NCI-H524 (cell line): ENCODE results near the gene KCNH1.

Experiments
- DNase-seq, 2 experiments: peaks; one replicate each; lab custom pipeline; 2025; lab: John Stamatoyannopoulos, UW

The KCNH1 gene

GRCh38 chr1:210797422-210797821 lies 336.5 kb downstream of the KCNH1 start:
- DNase-seq, result no peak

DNA sequence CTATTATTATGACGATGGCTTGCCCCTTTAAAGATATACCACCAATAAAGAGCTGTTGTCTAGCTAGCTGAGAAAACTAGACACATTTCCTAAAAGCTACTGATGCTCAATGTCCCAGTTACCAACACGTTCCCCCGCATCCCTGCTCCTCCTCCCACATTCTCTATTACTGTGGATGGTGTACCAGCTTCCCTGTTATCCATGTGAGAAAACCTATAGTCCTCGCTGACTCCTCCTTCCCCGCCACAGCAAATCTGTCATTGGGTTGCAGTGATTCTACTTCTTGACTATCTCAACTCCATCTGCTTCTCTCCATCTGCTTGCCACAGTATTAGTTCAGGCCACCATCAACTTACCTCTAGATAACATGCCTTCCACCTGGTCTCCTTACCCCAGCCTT lies 337.5 kb downstream of the KCNH1 start:
- DNase-seq, result peak; percentile 5 to 54

DNA sequence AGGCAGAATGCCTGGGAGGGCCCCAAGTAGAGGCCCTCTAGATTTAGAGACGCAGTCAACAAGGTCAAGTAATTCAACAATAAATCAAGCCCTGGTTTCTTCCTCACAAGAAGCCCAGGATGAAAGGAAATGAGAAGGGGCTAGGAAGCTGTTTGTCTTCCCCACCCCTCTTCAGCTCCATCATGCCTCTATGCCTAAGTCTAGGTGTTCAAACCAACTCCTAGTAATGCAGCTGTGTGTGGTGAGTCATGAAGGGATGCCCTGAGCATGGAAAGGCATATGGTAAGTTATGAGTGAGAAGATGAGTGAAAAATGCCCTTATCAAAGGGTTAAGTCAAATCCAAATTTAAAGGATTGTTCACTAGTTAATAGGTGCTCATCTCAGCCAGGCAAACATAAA lies 339.5 kb downstream of the KCNH1 start:
- no peak for DNase-seq

DNA sequence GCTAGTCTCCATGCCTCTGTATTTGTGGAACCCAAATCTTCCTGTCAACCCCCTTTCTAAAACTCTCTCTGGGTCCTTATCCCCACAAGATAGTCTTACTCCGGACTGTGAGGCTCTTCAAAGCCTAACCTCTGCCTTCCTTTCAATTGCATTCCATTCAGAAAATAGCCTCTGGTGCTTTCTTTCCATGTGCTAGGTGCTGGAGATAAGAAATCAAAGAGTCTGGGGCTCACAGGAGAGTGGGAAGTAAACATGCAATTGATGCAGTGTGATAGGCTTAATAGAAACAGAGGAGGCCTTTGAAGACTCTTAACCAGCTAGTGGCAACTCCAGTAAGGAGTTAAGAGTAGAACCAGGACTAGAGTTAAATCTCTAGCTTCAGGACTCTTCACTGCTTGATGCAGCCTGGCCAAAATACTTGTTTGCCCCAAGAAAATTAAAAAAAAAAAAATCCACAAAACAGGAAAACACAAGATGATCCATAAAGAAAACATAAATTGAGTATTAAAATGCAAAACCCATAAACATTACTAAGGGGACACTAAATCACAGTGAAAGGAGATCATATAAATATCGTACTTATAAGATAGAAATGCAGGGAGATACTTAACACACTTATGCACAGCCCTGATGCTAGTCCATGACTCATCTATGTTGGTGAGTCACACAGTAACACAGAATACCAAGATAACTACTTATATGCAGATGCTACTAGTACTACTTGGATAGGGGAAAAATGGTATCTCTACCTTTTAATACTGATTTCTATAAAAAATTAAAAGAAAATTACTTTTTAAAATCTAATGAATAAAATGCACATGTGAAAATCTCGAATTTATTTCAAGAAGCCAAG lies 341.5 kb downstream of the KCNH1 start:
- no peak for DNase-seq

DNA sequence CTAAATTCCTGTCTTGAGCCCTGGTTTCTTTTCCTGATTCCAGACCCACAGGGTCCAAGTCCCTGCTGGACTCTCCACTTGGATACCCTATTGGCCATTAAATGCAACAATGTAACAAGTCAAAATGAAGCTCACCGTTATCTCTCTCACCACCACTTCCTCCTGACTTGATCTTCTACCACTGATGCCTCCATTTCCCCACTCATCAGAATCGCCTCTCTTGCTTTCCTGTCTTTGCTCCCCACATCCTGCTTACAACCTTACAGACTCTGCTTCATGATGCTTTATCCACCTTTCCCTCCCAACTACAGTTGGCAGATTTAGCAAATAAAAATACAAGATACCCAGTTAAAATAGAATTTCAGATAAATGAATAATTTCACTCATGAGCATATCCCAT lies 343.8 kb downstream of the KCNH1 start:
- DNase-seq, result no peak

- DNase-seq, result no peak
Observed at GRCh38 chr1:210787800-210788199, 346.1 kb downstream of the KCNH1 start.

GRCh38 chr1:210786546-210786945 lies 347.4 kb downstream of the KCNH1 start:
- no peak for DNase-seq

- DNase-seq, result no peak
Observed at GRCh38 chr1:210783925-210784324, 350.0 kb downstream of the KCNH1 start.

- DNase-seq, result no peak
Observed at GRCh38 chr1:210781652-210782051, 352.3 kb downstream of the KCNH1 start.

- DNase-seq, result no peak
Observed at GRCh38 chr1:210779269-210779668, 354.7 kb downstream of the KCNH1 start.

DNA sequence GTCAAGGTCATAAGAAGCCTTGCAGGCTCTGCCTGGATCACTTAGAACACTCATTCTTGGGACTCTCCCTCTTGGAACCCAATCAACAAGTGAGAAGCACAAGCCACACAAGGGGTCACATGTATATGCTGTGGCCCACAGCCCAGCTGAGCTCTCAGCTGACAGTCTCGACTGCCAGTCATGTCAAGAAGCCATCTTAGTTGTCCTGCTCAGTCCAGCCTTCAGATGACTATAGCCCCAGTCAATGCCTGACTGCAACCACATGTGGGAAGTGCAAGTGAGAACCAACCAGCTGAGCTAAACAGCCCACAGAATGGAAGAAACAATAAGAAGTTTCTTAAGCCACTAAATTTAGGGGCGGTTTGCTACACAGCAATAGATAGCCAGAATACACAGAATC lies 356.0 kb downstream of the KCNH1 start:
- DNase-seq, result no peak

GRCh38 chr1:210776712-210777111 lies 357.2 kb downstream of the KCNH1 start:
- DNase-seq, result no peak

GRCh38 chr1:210775289-210775688 lies 358.7 kb downstream of the KCNH1 start:
- DNase-seq, result no peak

DNA sequence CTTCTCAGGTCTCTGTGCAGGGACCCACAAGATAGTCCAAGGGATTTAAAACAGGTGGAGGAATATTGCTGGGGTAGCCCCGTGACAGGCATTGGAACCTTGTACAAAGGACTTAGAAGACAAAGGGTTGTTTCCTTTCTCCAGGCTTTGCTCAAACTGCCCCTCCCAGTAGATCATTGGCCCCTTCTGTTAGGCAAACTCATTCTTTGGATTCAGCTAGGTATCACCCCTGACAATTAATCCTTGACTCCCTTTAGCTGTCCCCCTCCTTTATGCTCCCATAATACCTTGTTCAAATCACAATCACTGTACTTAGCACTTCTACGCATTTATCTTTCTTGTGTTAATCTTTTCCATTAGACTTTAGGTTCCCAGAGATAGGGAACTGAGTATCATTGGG lies 360.5 kb downstream of the KCNH1 start:
- no peak for DNase-seq

- no peak for DNase-seq
Observed at GRCh38 chr1:210771131-210771530, 362.8 kb downstream of the KCNH1 start.

DNA sequence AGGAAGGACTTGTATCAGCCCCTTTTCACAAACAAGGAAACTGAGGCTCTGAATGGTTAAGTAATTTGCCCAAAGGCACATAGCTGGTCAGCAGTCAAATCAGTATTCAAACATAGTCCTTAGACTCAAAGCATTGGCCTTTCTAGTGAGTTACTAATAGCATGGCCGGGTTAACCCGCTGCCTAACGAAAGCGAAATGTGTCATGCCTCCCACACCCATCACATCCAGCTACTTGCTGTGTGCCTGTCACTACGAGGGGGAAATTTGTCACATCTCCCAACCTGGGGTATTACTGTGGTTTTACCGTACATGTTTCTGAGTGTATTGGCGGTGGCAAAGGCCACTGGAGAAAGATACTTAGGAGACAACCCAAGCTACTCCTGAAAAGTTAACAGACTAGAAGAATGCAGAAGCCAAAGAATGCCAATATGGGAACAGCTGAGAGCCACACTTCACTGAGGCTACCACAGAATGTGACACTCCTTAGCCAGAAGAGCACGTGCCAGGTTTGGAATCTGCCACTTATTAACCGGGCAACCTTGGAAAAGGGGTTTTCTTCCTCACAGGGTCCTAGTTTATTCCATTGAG lies 363.5 kb downstream of the KCNH1 start:
- no peak for DNase-seq

GRCh38 chr1:210769473-210769872 lies 364.5 kb downstream of the KCNH1 start:
- no peak for DNase-seq

DNA sequence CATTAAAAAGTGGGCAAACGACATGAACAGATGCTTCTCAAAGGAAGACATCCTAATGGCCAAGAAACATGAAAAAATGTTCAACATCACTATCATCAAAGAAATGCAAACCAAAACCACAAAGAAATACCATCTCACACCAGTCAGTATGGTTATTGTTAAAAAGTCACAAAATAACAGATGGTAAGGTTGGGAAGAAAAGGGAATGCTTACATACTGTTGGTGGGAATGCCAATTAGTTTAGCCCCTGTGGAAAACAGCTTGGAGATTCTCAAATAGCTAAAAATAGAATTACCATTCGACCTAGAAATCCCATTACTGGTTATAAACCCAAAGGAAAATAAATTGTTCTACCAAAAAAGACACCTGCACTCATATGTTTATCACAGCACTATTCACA lies 369.4 kb downstream of the KCNH1 start:
- no peak for DNase-seq

- no peak for DNase-seq
Observed at GRCh38 chr1:210758761-210759160, 375.2 kb downstream of the KCNH1 start.

DNA sequence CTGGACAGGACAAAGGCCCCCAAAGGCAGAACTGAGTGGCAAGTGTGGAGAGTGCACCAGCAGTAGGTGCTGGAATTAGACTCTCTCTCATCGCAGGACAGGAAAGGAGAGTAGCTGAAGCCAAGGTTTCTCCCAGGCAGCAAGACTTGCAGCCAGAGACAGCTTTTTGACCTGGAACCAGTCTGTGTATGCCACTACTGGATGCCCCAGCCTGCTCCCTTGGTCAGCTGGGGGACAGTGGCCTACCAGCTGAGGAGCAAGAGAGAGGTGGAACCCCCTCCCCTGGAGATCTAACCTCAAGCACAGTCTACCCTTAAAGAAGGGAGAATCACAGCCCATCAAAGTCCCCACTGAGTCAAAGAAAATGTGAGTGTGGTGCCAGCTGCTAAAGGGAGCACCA lies 375.7 kb downstream of the KCNH1 start:
- DNase-seq, result no peak

DNA sequence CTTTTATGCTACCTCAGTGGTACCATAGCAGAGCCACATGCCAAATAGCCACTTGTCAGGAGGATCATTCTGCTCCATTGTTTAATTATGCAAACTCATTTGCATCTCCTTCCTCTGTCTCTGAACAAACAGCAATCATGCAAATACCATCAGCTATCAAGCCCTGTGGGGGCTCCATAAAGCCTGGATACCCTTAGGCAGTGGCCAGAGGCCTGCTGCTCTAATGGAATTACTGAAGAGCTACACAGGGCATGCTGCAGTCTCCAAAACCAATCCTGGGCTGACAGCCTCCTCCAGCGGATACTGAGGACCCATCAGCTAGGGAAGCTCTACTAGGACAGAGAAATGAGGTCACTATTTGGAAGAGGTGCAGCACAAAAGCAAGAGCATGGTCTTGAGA lies 376.3 kb downstream of the KCNH1 start:
- DNase-seq, result no peak

DNA sequence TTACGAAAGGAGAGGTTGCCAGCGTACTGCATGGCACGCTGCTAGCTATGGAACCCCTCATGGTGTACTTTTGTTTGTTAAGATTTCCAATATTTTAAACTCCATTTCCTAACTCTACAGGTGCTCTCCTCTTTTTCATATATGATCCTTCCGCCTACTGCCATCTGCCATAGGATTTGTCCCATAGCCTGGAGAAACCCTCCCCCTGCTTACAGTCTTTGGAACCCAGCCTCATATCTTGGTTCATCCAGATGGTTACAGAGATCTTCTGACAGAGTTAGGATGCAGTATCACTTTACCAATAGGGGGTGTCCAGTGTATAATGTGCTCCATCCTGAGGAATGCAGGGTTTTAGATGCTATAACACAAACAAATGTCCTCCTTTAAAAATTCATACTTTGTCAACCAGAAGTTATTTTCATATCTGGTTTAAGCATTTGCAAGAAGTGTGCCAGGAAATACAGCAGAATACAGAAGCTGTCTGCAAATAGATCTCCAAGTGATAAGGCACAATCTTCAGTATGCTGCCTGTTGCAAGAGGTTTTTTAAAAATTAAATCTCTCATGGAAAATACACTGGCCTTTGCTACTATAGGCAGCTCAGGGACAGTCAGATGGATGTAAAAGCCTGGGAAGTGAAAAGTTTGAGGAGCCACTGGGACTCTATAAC lies 377.8 kb downstream of the KCNH1 start:
- DNase-seq, result peak; percentile 23 to 68
